NCI-H345 (cell line): ENCODE results near the gene BOC.
A peak's percentile ranks its signal among the peaks of the same experiment; 100 is the strongest.

Experiments used
- DNase-seq: peaks from one replicate; lab custom pipeline; 2025; lab: John Stamatoyannopoulos, UW

Gene BOC

GRCh38 chr3:113287803-113288648 is 76.7 kb downstream of the BOC start:
- peak; percentile 48 for DNase-seq

DNA sequence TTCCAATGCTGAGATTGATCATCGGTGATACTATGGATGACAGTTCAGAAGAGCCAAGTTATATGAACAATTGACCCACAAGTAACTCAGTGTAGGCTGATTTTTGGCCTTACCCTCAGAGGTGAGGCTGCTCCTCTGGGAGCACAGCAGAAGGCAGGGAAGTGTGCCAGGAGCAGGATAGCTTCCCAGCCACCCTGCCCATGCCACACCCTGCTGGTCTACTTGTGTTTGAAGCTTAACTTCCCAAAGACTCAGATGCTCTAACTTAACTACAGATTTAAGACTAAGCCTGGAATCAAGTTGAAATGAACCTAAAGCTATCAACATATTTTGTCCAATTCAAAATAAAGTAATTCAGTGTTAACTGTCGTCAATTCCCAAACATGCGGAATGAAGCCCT is 77.5 kb downstream of the BOC start:
- DNase-seq, result no peak

DNA sequence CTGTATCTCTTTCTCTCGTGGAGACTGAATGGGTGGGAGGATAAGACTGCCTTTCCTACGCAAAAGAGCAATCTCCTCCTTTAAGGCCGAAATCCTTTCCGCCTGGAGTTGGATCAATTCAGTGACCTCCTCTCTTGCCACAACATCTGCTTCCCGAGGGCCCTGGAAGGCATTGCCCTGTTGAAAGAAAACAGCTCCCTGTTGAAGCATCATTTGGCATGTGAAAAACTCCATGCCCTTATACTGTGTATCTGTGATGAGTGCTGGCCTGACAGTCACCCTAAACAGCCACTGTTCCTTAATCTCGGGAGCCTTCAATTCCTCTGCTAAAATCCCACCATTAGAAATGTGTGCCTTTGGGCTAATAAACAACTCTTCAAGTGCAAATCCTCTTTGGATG is 80.2 kb downstream of the BOC start:
- no peak for DNase-seq

GRCh38 chr3:113292933-113293332 is 81.6 kb downstream of the BOC start:
- DNase-seq, result no peak

DNA sequence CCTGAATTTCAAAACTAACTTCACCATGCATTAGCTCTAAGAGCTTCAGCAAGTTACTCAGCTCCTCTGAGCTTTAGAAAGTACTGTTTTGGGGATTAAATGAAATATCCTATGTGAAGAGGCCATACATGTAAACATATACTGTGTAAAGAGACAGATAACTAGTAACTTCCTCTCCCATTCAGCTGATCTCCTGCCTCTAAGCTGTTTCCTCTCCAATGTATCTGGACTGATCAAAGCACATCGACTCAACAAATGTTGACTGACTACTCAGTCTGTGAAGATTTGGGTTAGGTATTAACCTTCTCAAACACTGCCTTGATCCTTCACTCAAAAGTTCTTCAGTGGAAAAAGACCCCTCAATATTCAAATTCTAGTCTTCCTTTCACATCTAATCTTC is 82.0 kb downstream of the BOC start:
- DNase-seq, result no peak

GRCh38 chr3:113295463-113295862 is 84.1 kb downstream of the BOC start:
- no peak for DNase-seq

DNA sequence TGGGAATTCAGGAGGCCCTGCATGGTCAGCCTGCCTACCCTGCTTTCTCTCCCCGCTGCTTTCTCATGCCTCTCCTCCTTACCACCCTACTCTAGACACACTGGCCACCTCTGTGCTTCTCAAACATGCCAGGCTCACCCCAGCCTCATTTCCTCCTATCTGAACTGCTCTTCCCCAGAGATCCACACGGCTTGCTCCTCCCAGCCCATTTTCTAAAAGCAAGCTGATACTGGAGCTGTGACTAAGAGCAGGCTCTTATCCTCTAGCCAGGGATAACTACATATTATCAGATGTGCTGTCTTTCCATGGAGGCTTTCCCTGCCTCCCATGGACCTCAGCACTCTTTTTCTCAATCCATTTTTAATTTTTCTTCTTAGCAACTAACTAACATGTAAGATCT is 85.9 kb downstream of the BOC start:
- no peak for DNase-seq

DNA sequence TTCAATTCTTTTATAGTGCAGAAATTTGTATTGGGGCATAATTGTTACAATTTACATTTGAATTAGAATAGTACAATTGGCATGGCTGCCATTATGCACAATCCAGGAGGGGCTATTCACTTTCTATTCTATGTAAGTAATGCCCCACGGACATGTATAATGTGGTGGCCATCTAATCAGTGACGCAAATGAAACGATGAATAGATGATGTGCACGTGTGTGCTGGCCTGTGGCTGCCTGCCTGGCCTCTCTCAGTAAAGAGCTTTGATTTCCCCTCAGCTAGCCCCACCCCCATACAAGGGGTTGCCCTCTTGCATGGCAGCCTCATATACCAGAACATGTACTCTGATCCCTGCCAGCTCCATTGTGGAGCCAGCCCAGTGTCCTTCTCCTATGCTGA is 86.5 kb downstream of the BOC start:
- no peak for DNase-seq

DNA sequence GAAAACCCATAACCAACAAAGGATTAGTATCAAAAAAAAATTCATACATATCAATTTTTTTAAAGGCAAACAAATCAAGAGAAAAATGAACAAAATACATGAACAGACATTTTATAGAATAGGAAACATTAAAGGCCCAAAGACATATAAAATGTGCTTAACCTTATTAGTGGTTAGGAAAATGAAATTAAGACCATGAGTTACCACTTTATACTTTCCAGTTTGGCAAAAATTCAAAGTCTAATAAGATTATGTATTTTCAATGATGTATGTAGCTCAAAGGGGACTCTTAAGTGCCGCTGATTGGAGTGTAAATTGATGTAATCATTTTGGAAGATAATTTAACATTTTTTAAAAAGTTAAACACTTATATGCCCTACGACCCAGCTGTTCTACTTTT is 89.2 kb downstream of the BOC start:
- DNase-seq, result no peak

GRCh38 chr3:113304102-113304501 is 92.7 kb downstream of the BOC start:
- DNase-seq, result no peak

GRCh38 chr3:113304856-113305540 is 93.6 kb downstream of the BOC start:
- no peak for DNase-seq

DNA sequence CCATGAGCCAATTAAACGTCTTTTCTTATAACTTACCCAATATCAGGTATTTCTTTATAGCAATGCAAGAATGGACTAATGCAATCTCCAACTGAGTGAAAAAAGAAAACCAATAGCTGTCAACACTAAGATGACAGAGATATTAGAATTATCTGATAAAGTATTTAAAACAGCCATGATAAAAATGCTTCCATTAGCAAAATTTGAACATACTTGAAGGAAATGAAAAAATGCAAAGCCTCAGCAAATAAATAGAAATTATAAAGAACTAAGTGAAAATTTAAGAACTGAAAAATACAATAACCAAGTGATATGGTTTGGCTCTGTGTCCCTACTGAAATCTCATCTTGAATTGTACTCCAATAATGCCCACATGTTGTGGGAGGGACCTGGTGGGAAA is 99.6 kb downstream of the BOC start:
- DNase-seq, result no peak

DNA sequence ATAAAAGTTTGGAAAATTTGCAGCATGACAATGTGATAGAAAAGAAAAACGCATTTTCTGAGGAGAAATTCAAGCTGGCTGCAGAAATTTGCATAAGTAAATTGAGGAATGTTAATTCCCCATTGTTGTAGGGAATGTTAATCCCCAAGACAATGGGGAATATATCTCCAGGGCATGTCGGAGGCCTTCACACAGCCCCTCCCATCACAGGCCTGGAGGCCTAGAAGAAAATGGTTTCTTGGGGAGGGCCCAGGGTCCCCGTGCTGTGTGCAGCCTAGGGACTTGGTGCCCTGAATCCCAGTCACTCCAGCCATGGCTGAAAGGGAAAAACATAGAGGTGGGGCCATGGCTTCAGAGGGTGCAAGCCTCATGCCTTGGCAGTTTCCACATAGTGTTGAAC is 101.1 kb downstream of the BOC start:
- DNase-seq, result no peak

DNA sequence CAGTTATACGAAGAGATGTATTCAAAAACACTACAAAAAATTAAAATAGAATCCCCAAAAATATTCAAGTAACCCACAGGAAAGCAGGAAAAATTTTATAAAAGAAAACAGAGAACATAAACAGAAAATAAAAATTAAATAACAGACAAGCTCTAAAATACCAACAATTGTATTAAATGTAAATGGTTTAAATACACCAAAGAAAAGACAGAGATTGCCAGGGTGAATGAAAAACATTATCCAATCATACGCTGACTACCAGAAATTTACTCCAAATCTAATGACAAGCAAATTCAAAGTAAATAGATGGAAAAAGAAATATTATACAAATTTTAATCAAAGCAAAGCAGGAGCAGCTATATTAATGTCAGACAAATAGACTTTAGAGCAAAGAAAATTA is 103.6 kb downstream of the BOC start:
- no peak for DNase-seq

DNA sequence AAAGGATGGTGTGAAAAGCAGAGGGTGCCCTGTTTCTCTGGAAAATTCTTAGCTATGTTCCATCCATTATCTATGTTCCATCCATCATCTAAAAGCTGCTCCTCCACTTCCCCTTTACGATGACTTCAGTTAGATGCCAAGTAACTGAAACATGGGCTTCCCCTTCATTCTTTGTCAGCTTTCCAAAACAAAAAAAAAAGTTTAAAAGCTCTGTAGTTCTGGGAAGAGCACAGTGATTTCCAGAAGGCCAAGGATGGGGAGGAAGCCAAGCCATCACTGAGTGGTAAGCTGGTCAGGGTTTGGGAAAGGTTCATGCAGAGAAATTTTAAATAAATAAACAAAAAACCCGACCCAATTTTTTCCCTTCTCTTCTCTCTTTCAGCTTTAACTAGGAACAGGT is 118.4 kb downstream of the BOC start:
- no peak for DNase-seq

DNA sequence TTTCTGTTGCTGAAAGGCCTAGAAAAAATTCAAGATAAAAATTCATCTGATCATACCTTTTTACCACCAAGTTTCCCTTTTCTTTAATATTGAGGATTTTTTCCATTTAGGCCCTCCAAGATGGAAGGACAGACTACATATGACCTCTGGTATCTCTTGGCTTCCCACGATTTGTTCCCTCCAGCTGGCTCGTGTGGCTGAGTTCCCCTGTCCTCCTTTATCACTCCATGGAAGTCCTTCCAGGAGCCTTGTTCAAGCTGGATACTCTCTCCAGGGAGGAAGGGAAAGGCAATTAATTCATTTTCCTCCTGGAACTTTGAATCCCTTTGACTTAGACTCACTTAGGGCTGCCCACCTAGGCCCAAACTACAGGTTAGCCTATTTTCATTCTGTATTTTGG is 119.4 kb downstream of the BOC start:
- DNase-seq, result no peak

DNA sequence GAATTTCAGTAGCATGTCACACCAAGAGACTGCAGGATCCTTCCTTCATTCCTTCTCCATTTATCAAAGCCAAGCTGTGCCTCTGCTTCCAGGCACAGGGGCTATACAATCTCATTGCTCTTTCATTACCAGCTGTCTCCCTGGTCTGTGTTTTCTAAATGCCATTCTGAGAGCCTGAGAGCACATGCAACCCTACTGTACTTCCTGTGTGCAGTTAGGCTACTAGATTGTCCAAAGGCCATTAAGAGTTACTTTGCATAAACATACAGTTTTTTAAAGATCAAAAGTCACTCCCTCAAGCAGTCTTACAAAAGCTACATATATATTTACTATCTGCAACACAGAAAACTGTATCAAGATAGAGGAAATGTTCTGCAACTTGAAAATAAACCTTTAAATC is 119.8 kb downstream of the BOC start:
- DNase-seq, result no peak
